Measurements from ENCODE around the gene CFAP61.

Gene CFAP61

DNA sequence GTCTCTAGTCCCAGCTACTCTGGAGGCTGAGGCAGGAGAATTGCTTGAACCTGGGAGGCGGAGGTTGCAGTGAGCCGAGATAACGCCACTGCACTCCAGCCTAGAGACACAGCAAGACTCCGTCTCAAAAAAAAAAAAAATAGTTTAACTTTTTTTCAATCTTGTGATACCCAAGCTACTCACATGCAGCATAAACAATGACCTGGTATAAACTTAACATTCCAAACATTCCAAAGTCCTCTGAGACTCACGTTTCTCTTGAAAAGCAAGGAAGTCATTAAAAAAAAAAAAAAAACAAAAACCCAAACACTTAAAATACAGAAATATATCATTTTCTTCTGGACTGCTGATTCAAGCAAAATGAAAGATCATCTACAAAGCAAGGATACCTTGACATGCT, 14.4 kb upstream of the CFAP61 start:
- no peaks in the 10 kb centered on the region for H3K27me3 ChIP-seq (ENCODE audit: low read length)
- H4K20me1 ChIP-seq (ENCODE audit: low read depth, low read length), result 0 out of 2 replicates have a peak, but pooled peaks cover 3% of the 10 kb centered on the region
- H2AFZ ChIP-seq (ENCODE audit: low read depth, low read length, severe bottlenecking), result no peak overlapping the region
- no peak overlapping the region for H3K4me3 ChIP-seq (ENCODE audit: insufficient read depth, low read length, poor library complexity, severe bottlenecking)
- H3K36me3 ChIP-seq (ENCODE audit: low read length), result peaks cover 48% of the 10 kb centered on the region
- H3K4me2 ChIP-seq (ENCODE audit: low read depth, low read length, poor library complexity, severe bottlenecking), result no peak overlapping the region
- no peaks in the 10 kb centered on the region for H3K79me2 ChIP-seq (ENCODE audit: insufficient read depth, low read length)
- peaks cover 4% of the 10 kb centered on the region; the same call in 1 of the 2 replicates for H3F3A ChIP-seq (ENCODE audit: insufficient read depth)
- H3K9me2 ChIP-seq (replicated peaks; ENCODE audit: insufficient read depth, low read length), result no peaks in the 10 kb centered on the region
- no peaks in the 10 kb centered on the region for H3K9me3 ChIP-seq (ENCODE audit: insufficient read depth, low read length)
- TF ChIP-seq EZH2phosphoT487 (conservative IDR thresholded peaks at IDR 0.05; ENCODE audit: low read length) (no peak), CTCF (IDR thresholded peaks at IDR 0.05; ENCODE audit: insufficient read depth, low read length, poor library complexity, severe bottlenecking) (no peak)
- H3K9ac ChIP-seq (ENCODE audit: low read length), result no peak overlapping the region
- no peak overlapping the region for H3K27ac ChIP-seq (ENCODE audit: low read depth, low read length)

DNA sequence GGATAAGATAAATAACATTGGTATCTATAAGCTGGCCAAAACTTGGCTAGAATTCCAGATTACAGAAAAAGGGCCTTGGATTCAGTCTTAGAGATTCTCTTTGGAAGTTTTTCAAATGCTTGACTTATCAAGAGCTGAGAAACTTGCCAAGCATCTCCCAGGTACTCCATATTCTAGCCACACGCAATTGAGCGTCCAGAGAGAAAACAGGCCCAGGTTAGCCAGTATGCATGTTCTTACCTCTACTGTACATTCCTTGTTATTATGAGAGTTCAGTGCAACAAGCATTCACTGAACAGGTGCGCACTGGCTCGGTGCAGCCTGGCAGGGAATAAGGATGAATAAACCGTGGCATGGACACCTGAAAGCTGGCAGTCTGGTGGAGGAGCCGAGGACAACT, 13.7 kb upstream of the CFAP61 start:
- Histone ChIP-seq H3K9ac (ENCODE audit: low read length) (no peak overlapping the region), H3K36me3 (ENCODE audit: low read length) (peaks cover 44% of the 10 kb centered on the region), H3K4me2 (ENCODE audit: low read depth, low read length, poor library complexity, severe bottlenecking) (no peak overlapping the region), H3K4me3 (ENCODE audit: insufficient read depth, low read length, poor library complexity, severe bottlenecking) (no peak overlapping the region), H2AFZ (ENCODE audit: low read depth, low read length, severe bottlenecking) (no peak overlapping the region), H3K9me3 (ENCODE audit: insufficient read depth, low read length) (no peaks in the 10 kb centered on the region), H3K79me2 (ENCODE audit: insufficient read depth, low read length) (no peaks in the 10 kb centered on the region), H3K27me3 (ENCODE audit: low read length) (no peaks in the 10 kb centered on the region), H3K27ac (ENCODE audit: low read depth, low read length) (no peak overlapping the region), H3F3A (ENCODE audit: insufficient read depth) (peaks cover 4% of the 10 kb centered on the region; the same call in 1 of the 2 replicates), H4K20me1 (ENCODE audit: low read depth, low read length) (0 out of 2 replicates have a peak, but pooled peaks cover 3% of the 10 kb centered on the region), H3K9me2 (replicated peaks; ENCODE audit: insufficient read depth, low read length) (no peaks in the 10 kb centered on the region)
- TF ChIP-seq CTCF (IDR thresholded peaks at IDR 0.05; ENCODE audit: insufficient read depth, low read length, poor library complexity, severe bottlenecking) (no peak), EZH2phosphoT487 (conservative IDR thresholded peaks at IDR 0.05; ENCODE audit: low read length) (no peak)

GRCh38 chr20:20039752-20040387, 12.5 kb upstream of the CFAP61 start:
- Histone ChIP-seq H3K9me3 (ENCODE audit: insufficient read depth, low read length) (no peaks in the 10 kb centered on the region), H3K27ac (ENCODE audit: low read depth, low read length) (no peak overlapping the region), H3K4me3 (ENCODE audit: insufficient read depth, low read length, poor library complexity, severe bottlenecking) (no peak overlapping the region), H3K9me2 (replicated peaks; ENCODE audit: insufficient read depth, low read length) (no peaks in the 10 kb centered on the region), H4K20me1 (ENCODE audit: low read depth, low read length) (0 out of 2 replicates have a peak, but pooled peaks cover 3% of the 10 kb centered on the region), H3K4me2 (ENCODE audit: low read depth, low read length, poor library complexity, severe bottlenecking) (no peak overlapping the region), H3K36me3 (ENCODE audit: low read length) (peaks cover 39% of the 10 kb centered on the region), H3K9ac (ENCODE audit: low read length) (no peak overlapping the region), H3K79me2 (ENCODE audit: insufficient read depth, low read length) (no peaks in the 10 kb centered on the region), H2AFZ (ENCODE audit: low read depth, low read length, severe bottlenecking) (no peak overlapping the region), H3F3A (ENCODE audit: insufficient read depth) (peaks cover 4% of the 10 kb centered on the region; the same call in 1 of the 2 replicates), H3K27me3 (ENCODE audit: low read length) (no peaks in the 10 kb centered on the region)
- TF ChIP-seq EZH2phosphoT487 (conservative IDR thresholded peaks at IDR 0.05; ENCODE audit: low read length), result no peak
- no peak for TF ChIP-seq CTCF (IDR thresholded peaks at IDR 0.05; ENCODE audit: insufficient read depth, low read length, poor library complexity, severe bottlenecking)
